ENCODE data around the gene WDR45. TPM values are rescaled to one million over a fixed set of nuclear protein-coding genes. Genes with fewer than 3 reads are reported as not detected.

Gene WDR45
- total and polyA plus RNA-seq, 2 of the 13 experiments (the other 11 are each of a cell fraction or from before 2014, with no cell fraction given), result 16.4 to 65.5 TPM

- TF ChIP-seq ZNF691 (CRISPR knock-in tag; IDR thresholded peaks at IDR 0.05; ENCODE audit: borderline replicate concordance, low read depth) (no peak), ZBTB37 (CRISPR knock-in tag; IDR thresholded peaks at IDR 0.05) (no peak), ZNF335 (CRISPR knock-in tag; IDR thresholded peaks at IDR 0.05) (no peak), NFIC (IDR thresholded peaks at IDR 0.05; ENCODE audit: low read length) (no peak), ZNF775 (CRISPR knock-in tag; IDR thresholded peaks at IDR 0.05; ENCODE audit: borderline replicate concordance) (no peak), HNRNPK (IDR thresholded peaks at IDR 0.05; ENCODE audit: low read depth, low read length, poor library complexity, severe bottlenecking) (peak; percentile 36), SRSF9 (IDR thresholded peaks at IDR 0.05; ENCODE audit: borderline replicate concordance, insufficient read depth, low read depth, low read length, poor library complexity, severe bottlenecking) (no peak), ZNF451 (CRISPR knock-in tag; IDR thresholded peaks at IDR 0.05) (peak; percentile 67; the same call in 1 of the 2 replicates), ZNF605 (CRISPR knock-in tag; IDR thresholded peaks at IDR 0.05) (no peak), ZNF883 (CRISPR knock-in tag; IDR thresholded peaks at IDR 0.05; ENCODE audit: not compliant biosample characterization) (no peak), ZNF33B (CRISPR knock-in tag; IDR thresholded peaks at IDR 0.05) (no peak), MYC (CRISPR knock-in tag; IDR thresholded peaks at IDR 0.05; ENCODE audit: borderline replicate concordance) (peak; percentile 65; the same call in 1 of the 2 replicates), ZMAT3 (CRISPR knock-in tag; conservative IDR thresholded peaks at IDR 0.05) (no peak; the same call in 1 of the 2 replicates), MTF2 (CRISPR knock-in tag; IDR thresholded peaks at IDR 0.05; ENCODE audit: borderline replicate concordance) (no peak), ZNF232 (CRISPR knock-in tag; IDR thresholded peaks at IDR 0.05; ENCODE audit: borderline replicate concordance) (no peak), PLSCR1 (CRISPR knock-in tag; IDR thresholded peaks at IDR 0.05; ENCODE audit: borderline replicate concordance) (no peak), ZNF333 (CRISPR knock-in tag; IDR thresholded peaks at IDR 0.05; ENCODE audit: borderline replicate concordance) (no peak), GTF2F1 (IDR thresholded peaks at IDR 0.05; ENCODE audit: low read length) (no peak)
- TF ChIP-seq, protein P1, sequence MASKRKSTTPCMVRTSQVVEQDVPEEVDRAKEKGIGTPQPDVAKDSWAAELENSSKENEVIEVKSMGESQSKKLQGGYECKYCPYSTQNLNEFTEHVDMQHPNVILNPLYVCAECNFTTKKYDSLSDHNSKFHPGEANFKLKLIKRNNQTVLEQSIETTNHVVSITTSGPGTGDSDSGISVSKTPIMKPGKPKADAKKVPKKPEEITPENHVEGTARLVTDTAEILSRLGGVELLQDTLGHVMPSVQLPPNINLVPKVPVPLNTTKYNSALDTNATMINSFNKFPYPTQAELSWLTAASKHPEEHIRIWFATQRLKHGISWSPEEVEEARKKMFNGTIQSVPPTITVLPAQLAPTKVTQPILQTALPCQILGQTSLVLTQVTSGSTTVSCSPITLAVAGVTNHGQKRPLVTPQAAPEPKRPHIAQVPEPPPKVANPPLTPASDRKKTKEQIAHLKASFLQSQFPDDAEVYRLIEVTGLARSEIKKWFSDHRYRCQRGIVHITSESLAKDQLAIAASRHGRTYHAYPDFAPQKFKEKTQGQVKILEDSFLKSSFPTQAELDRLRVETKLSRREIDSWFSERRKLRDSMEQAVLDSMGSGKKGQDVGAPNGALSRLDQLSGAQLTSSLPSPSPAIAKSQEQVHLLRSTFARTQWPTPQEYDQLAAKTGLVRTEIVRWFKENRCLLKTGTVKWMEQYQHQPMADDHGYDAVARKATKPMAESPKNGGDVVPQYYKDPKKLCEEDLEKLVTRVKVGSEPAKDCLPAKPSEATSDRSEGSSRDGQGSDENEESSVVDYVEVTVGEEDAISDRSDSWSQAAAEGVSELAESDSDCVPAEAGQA (IDR thresholded peaks at IDR 0.05; ENCODE audit: low read depth), result no peak
- TF ChIP-seq, protein P1 (CRISPR knock-in tag; IDR thresholded peaks at IDR 0.05; ENCODE audit: borderline replicate concordance), result no peak
Observed at GRCh38 chrX:49100704-49101628, 21.3 kb upstream of the WDR45 start (continued).
